HepG2 (cell line): ENCODE data around the gene PEX7. TPM values are rescaled to one million over a fixed set of nuclear protein-coding genes. Genes with fewer than 3 reads are reported as not detected.

Experiments
- BCL6 ChIP-seq: IDR thresholded peaks from 2 replicates; pipeline ENCODE4 v1.6.1; 2016; ENCODE audit warnings: missing genetic modification reagents, missing compliant biosample characterization
- FOSL1 ChIP-seq: sonication (generic); formaldehyde crosslinking; IDR thresholded peaks from 2 replicates; pipeline ENCODE4 v1.9.0; 2021; ENCODE audit warnings: missing genetic modification reagents, borderline replicate concordance
- FOXA3 ChIP-seq: IDR thresholded peaks from 2 replicates; pipeline ENCODE4 v1.6.1; 2016; ENCODE audit warnings: missing genetic modification reagents, missing compliant biosample characterization
- HNRNPL ChIP-seq: fragments of 200-400 bp; formaldehyde crosslinking; IDR thresholded peaks from 2 replicates; pipeline ENCODE4 v1.6.1; 2017; ENCODE audit warnings: mild to moderate bottlenecking, low read depth, low read length
- HNRNPLL ChIP-seq: fragments of 200-400 bp; formaldehyde crosslinking; IDR thresholded peaks from 2 replicates; pipeline ENCODE4 v1.6.1; 2017; ENCODE audit warnings: mild to moderate bottlenecking, low read depth, low read length; ENCODE audit not compliant: poor library complexity, severe bottlenecking
- MAX ChIP-seq: IDR thresholded peaks from 2 replicates; pipeline ENCODE4 v1.6.1; 2012; ENCODE audit warnings: inconsistent platforms
- MTA3 ChIP-seq: sonication (generic); formaldehyde crosslinking; IDR thresholded peaks from 2 replicates; pipeline ENCODE4 v1.4.0; 2020; ENCODE audit warnings: missing genetic modification reagents
- NFE2L1 ChIP-seq: sonication (generic); formaldehyde crosslinking; IDR thresholded peaks from 2 replicates; pipeline ENCODE4 v1.4.0; 2020; ENCODE audit warnings: missing genetic modification reagents, mild to moderate bottlenecking, borderline replicate concordance
- PAWR ChIP-seq: sonication (generic); formaldehyde crosslinking; IDR thresholded peaks from 2 replicates; pipeline ENCODE4 v1.4.0; 2020; ENCODE audit warnings: missing genetic modification reagents, mild to moderate bottlenecking, borderline replicate concordance
- POLR2G ChIP-seq: fragments of 200-400 bp; formaldehyde crosslinking; IDR thresholded peaks from 2 replicates; pipeline ENCODE4 v1.6.1; 2018; ENCODE audit warnings: mild to moderate bottlenecking, low read depth, low read length, moderate library complexity
- RARG ChIP-seq: sonication (generic); formaldehyde crosslinking; IDR thresholded peaks from 2 replicates; pipeline ENCODE4 v1.4.0; 2020; ENCODE audit warnings: low read depth, mild to moderate bottlenecking, missing genetic modification reagents
- SKIL ChIP-seq: sonication (generic); formaldehyde crosslinking; IDR thresholded peaks from 2 replicates; pipeline ENCODE4 v1.8.0; 2022; ENCODE audit warnings: missing genetic modification reagents, mild to moderate bottlenecking, moderate library complexity, borderline replicate concordance
- ZBTB37 ChIP-seq: sonication (generic); formaldehyde crosslinking; IDR thresholded peaks from 2 replicates; pipeline ENCODE4 v1.4.0; 2020; ENCODE audit warnings: mild to moderate bottlenecking, missing genetic modification reagents
- ZBTB39 ChIP-seq: sonication (generic); formaldehyde crosslinking; IDR thresholded peaks from 2 replicates; pipeline ENCODE4 v1.5.0; 2020; ENCODE audit warnings: missing genetic modification reagents
- ZNF414 ChIP-seq: sonication (generic); formaldehyde crosslinking; IDR thresholded peaks from 2 replicates; pipeline ENCODE4 v1.5.0; 2020; ENCODE audit warnings: missing genetic modification reagents
- ZNF451 ChIP-seq: sonication (generic); formaldehyde crosslinking; IDR thresholded peaks from 2 replicates; pipeline ENCODE4 v1.5.0; 2020; ENCODE audit warnings: mild to moderate bottlenecking, missing genetic modification reagents
- ZNF512B ChIP-seq: sonication (generic); formaldehyde crosslinking; IDR thresholded peaks from 2 replicates; pipeline ENCODE4 v1.5.1; 2020; ENCODE audit warnings: missing genetic modification reagents, mild to moderate bottlenecking, borderline replicate concordance
- ZNF660 ChIP-seq: sonication (generic); formaldehyde crosslinking; IDR thresholded peaks from 2 replicates; pipeline ENCODE4 v1.5.1; 2020; ENCODE audit warnings: mild to moderate bottlenecking, low read depth, missing genetic modification reagents, borderline replicate concordance
- ZNF850 ChIP-seq: sonication (generic); formaldehyde crosslinking; conservative IDR thresholded peaks from 2 replicates; pipeline ENCODE4 v1.9.0; 2021; ENCODE audit warnings: mild to moderate bottlenecking, missing genetic modification reagents
- polyA plus RNA-seq, 8 experiments: library from polyadenylated mRNA; depleted of rRNA in 3 of 8; stranded (reverse) in 7 of 8; unstranded in 1 of 8; fragments of >200 nt; fragmentation: Illumina TruSeq in 4 of 8; extraction: Trizol in 4 of 8; gene quantifications; 2 replicates each; pipeline versions ENCODE4 v1.2.1 to v1.2.3, GENCODE V29; 2011 to 2016; ENCODE audit warnings: low read depth in 4 of 8, missing spikeins in 1 of 8, mixed read lengths in 1 of 8; ENCODE audit not compliant: insufficient read depth in 1 of 8
- total RNA-seq, 5 experiments: library from RNA; depleted of rRNA; stranded (reverse); fragments of >200 nt; fragmentation: Illumina TruSeq; extraction: Trizol; gene quantifications; 2 replicates each; pipeline ENCODE4 v1.2.3, GENCODE V29; 2016; ENCODE audit warnings: low read depth in 1 of 5

PEX7 gene
- total and polyA plus RNA-seq, 2 of the 13 experiments (the other 11 are each of a cell fraction or from before 2014, with no cell fraction given) = 0.04 to 0.53 TPM

GRCh38 chr6:136889271-136890193, 67.1 kb downstream of the PEX7 start (continued):
- TF ChIP-seq FOSL1 (no peak), FOXA3 (CRISPR knock-in tag) (peak; percentile 17; the same call in 1 of the 2 replicates), ZNF512B (CRISPR knock-in tag) (no peak), ZNF660 (CRISPR knock-in tag) (no peak), ZNF850 (no peak), ZBTB39 (CRISPR knock-in tag) (no peak), PAWR (CRISPR knock-in tag) (no peak), ZNF451 (no peak), NFE2L1 (no peak), POLR2G (no peak), MAX (no peak), HNRNPLL (no peak), MTA3 (CRISPR knock-in tag) (no peak), HNRNPL (0 out of 2 replicates have a peak, but pooled peaks have one; percentile 58), ZBTB37 (CRISPR knock-in tag) (no peak), SKIL (CRISPR knock-in tag) (no peak), RARG (CRISPR knock-in tag) (no peak), ZNF414 (CRISPR knock-in tag) (no peak), BCL6 (CRISPR knock-in tag) (peak; percentile 85)
